HepG2 (cell line): Measurements from ENCODE around the gene TMEM38A. TPM values are rescaled to one million over a fixed set of nuclear protein-coding genes. Genes with fewer than 3 reads are reported as not detected.

Experiments used
- ATF3 ChIP-seq: sonication (generic); formaldehyde crosslinking; IDR thresholded peaks from 2 replicates; pipeline ENCODE4 v1.4.0; 2020; ENCODE audit warnings: missing genetic modification reagents
- CREM ChIP-seq, 2 experiments: sonication (generic) in 1 of 2; formaldehyde crosslinking in 1 of 2; IDR thresholded peaks; 2 replicates each; pipeline versions ENCODE4 v1.4.0 to v1.6.1; 2016 to 2020; ENCODE audit warnings: antibody characterized with exemption in 1 of 2, mild to moderate bottlenecking in 1 of 2, missing genetic modification reagents in 1 of 2
- HINFP ChIP-seq: sonication (generic); formaldehyde crosslinking; IDR thresholded peaks from 2 replicates; pipeline ENCODE4 v1.4.0; 2020; ENCODE audit warnings: low read depth, mild to moderate bottlenecking, missing genetic modification reagents
- HNRNPK ChIP-seq: fragments of 200-400 bp; formaldehyde crosslinking; IDR thresholded peaks from 2 replicates; pipeline ENCODE4 v1.6.1; 2018; ENCODE audit warnings: low read length, low read depth, moderate library complexity, mild to moderate bottlenecking; ENCODE audit not compliant: poor library complexity, severe bottlenecking
- IKZF4 ChIP-seq: sonication (generic); formaldehyde crosslinking; IDR thresholded peaks from 2 replicates; pipeline ENCODE4 v1.5.1; 2020; ENCODE audit warnings: borderline replicate concordance, mild to moderate bottlenecking, low read depth, missing genetic modification reagents; ENCODE audit errors: not compliant biosample characterization
- MTA3 ChIP-seq: sonication (generic); formaldehyde crosslinking; IDR thresholded peaks from 2 replicates; pipeline ENCODE4 v1.4.0; 2020; ENCODE audit warnings: missing genetic modification reagents
- SKI ChIP-seq: fragments of 450-650 bp; IDR thresholded peaks from one replicate; pipeline ENCODE4 v1.6.1; 2018; ENCODE audit warnings: mild to moderate bottlenecking; ENCODE audit not compliant: partially characterized antibody
- ZFP36 ChIP-seq: fragments of 150-350 bp; IDR thresholded peaks from 2 replicates; pipeline ENCODE4 v1.6.1; 2018; ENCODE audit warnings: borderline replicate concordance, low read length, low read depth; ENCODE audit not compliant: partially characterized antibody
- ZFP41 ChIP-seq: sonication (generic); formaldehyde crosslinking; IDR thresholded peaks from 2 replicates; pipeline ENCODE4 v1.4.0; 2020; ENCODE audit warnings: mild to moderate bottlenecking, missing genetic modification reagents, borderline replicate concordance
- ZNF101 ChIP-seq: sonication (generic); formaldehyde crosslinking; IDR thresholded peaks from 2 replicates; pipeline ENCODE4 v1.4.0; 2020; ENCODE audit warnings: mild to moderate bottlenecking, low read depth, missing genetic modification reagents, borderline replicate concordance
- ZNF33A ChIP-seq: sonication (generic); formaldehyde crosslinking; IDR thresholded peaks from 2 replicates; pipeline ENCODE4 v1.5.1; 2020; ENCODE audit warnings: missing genetic modification reagents, mild to moderate bottlenecking, moderate library complexity, borderline replicate concordance
- ZNF446 ChIP-seq: sonication (generic); formaldehyde crosslinking; IDR thresholded peaks from 2 replicates; pipeline ENCODE4 v1.5.0; 2020; ENCODE audit warnings: mild to moderate bottlenecking, missing genetic modification reagents
- ZNF577 ChIP-seq: sonication (generic); formaldehyde crosslinking; IDR thresholded peaks from 2 replicates; pipeline ENCODE4 v1.4.0; 2020; ENCODE audit warnings: mild to moderate bottlenecking, low read depth, missing genetic modification reagents, borderline replicate concordance
- ZNF615 ChIP-seq: sonication (generic); formaldehyde crosslinking; IDR thresholded peaks from 2 replicates; pipeline ENCODE4 v1.5.0; 2020; ENCODE audit warnings: mild to moderate bottlenecking, missing genetic modification reagents, borderline replicate concordance
- ZNF639 ChIP-seq: conservative IDR thresholded peaks from 2 replicates; pipeline ENCODE4 v1.6.1; 2018; ENCODE audit warnings: missing genetic modification reagents
- ZNF709 ChIP-seq: sonication (generic); formaldehyde crosslinking; IDR thresholded peaks from 2 replicates; pipeline ENCODE4 v1.5.0; 2020; ENCODE audit warnings: mild to moderate bottlenecking, missing genetic modification reagents
- ZNF878 ChIP-seq: sonication (generic); formaldehyde crosslinking; IDR thresholded peaks from 2 replicates; pipeline ENCODE4 v1.8.1; 2023; ENCODE audit warnings: mild to moderate bottlenecking, missing genetic modification reagents, moderate library complexity
- polyA plus RNA-seq, 8 experiments: library from polyadenylated mRNA; depleted of rRNA in 3 of 8; stranded (reverse) in 7 of 8; unstranded in 1 of 8; fragments of >200 nt; fragmentation: Illumina TruSeq in 4 of 8; extraction: Trizol in 4 of 8; gene quantifications; 2 replicates each; pipeline versions ENCODE4 v1.2.1 to v1.2.3, GENCODE V29; 2011 to 2016; ENCODE audit warnings: low read depth in 4 of 8, missing spikeins in 1 of 8, mixed read lengths in 1 of 8; ENCODE audit not compliant: insufficient read depth in 1 of 8
- total RNA-seq, 5 experiments: library from RNA; depleted of rRNA; stranded (reverse); fragments of >200 nt; fragmentation: Illumina TruSeq; extraction: Trizol; gene quantifications; 2 replicates each; pipeline ENCODE4 v1.2.3, GENCODE V29; 2016; ENCODE audit warnings: low read depth in 1 of 5
- TF ChIP-seq, protein P1 (sequence below): sonication (generic); formaldehyde crosslinking; IDR thresholded peaks from 2 replicates; pipeline ENCODE4 v1.4.0; 2020; ENCODE audit warnings: mild to moderate bottlenecking, missing genetic modification reagents
- TF ChIP-seq, protein P2 (sequence below): sonication (generic); formaldehyde crosslinking; IDR thresholded peaks from 2 replicates; pipeline ENCODE4 v1.5.0; 2020; ENCODE audit warnings: missing genetic modification reagents, mild to moderate bottlenecking, borderline replicate concordance

Gene TMEM38A
- total and polyA plus RNA-seq, 2 of the 13 experiments (the other 11 are each of a cell fraction or from before 2014, with no cell fraction given), result 4.8 to 6.8 TPM

DNA sequence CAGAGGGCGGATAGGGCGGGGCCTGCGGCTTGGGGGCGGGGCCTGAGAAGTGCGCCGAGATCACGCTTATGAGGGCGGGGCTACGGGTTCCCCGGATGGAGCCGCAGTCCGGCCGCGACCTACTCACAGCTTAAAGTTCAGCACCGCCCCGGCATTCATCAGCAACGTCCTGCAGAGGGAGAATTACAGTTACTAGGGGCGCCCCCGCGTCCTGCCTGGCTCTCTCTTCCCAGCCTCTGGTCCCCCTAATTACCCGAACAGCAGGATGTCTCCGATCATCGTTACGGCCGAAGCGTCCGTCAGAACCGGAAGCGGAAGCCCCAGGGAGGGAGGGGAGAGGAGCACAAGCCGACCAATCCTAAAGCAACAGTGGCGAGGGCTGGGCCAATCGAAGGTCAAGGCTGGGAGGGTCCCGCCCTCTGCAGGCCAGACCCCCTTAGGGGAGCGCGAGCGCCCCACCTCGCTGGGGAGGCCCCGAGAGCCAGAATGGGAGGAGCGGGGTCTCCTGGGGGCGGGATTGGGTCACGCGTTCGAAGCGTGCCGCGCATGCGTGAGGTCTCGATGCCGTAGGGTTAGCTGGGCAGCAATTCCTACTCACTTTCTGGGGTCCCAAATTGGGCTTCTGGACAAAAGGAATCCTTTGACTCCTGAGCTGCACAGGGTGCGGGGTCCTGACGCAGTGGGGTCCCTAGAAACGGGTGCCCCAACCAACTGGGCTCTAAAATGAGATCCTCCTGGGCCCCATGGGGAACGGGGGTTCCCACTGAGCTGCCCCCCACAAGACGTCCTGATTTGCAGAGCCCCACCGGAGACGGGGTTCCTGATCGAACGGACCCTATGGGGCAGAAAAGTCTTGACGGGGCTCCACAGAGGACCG is 869 bp upstream of the TMEM38A start, which contains the start of gene SMIM7 (continued):
- no peak for TF ChIP-seq MTA3
- TF ChIP-seq, protein P1, sequence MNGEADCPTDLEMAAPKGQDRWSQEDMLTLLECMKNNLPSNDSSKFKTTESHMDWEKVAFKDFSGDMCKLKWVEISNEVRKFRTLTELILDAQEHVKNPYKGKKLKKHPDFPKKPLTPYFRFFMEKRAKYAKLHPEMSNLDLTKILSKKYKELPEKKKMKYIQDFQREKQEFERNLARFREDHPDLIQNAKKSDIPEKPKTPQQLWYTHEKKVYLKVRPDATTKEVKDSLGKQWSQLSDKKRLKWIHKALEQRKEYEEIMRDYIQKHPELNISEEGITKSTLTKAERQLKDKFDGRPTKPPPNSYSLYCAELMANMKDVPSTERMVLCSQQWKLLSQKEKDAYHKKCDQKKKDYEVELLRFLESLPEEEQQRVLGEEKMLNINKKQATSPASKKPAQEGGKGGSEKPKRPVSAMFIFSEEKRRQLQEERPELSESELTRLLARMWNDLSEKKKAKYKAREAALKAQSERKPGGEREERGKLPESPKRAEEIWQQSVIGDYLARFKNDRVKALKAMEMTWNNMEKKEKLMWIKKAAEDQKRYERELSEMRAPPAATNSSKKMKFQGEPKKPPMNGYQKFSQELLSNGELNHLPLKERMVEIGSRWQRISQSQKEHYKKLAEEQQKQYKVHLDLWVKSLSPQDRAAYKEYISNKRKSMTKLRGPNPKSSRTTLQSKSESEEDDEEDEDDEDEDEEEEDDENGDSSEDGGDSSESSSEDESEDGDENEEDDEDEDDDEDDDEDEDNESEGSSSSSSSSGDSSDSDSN (CRISPR knock-in tag), result 0 out of 2 replicates have a peak, but pooled peaks have one; percentile 43
- TF ChIP-seq, protein P2, sequence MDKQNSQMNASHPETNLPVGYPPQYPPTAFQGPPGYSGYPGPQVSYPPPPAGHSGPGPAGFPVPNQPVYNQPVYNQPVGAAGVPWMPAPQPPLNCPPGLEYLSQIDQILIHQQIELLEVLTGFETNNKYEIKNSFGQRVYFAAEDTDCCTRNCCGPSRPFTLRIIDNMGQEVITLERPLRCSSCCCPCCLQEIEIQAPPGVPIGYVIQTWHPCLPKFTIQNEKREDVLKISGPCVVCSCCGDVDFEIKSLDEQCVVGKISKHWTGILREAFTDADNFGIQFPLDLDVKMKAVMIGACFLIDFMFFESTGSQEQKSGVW, result no peak
- TF ChIP-seq ZNF709 (CRISPR knock-in tag), result 0 out of 2 replicates have a peak, but pooled peaks have one; percentile 54
- no peak for TF ChIP-seq ZNF615 (CRISPR knock-in tag)
- no peak for TF ChIP-seq HNRNPK
- TF ChIP-seq HINFP, result peak; percentile 67; the same call in 1 of the 2 replicates
- no peak for TF ChIP-seq ZFP41 (CRISPR knock-in tag)
- TF ChIP-seq ZFP36, result no peak
- no peak for TF ChIP-seq ATF3 (CRISPR knock-in tag)
- TF ChIP-seq ZNF878 (CRISPR knock-in tag), result peak; percentile 62; the same call in 1 of the 2 replicates
- peak; percentile 71; the same call in 1 of the 2 replicates for TF ChIP-seq CREM (IDR thresholded peaks at IDR 0.05)
- TF ChIP-seq CREM (CRISPR knock-in tag; IDR thresholded peaks at IDR 0.05), result no peak
- no peak for TF ChIP-seq ZNF577 (CRISPR knock-in tag)
- no peak for TF ChIP-seq ZNF33A (CRISPR knock-in tag)
- TF ChIP-seq ZNF639, result 0 out of 2 replicates have a peak, but pooled peaks have one; percentile 58
- no peak for TF ChIP-seq SKI
- 0 out of 2 replicates have a peak, but pooled peaks have one; percentile 64 for TF ChIP-seq ZNF446
- TF ChIP-seq ZNF101 (CRISPR knock-in tag), result no peak
- peak; percentile 82 for TF ChIP-seq IKZF4 (CRISPR knock-in tag)
